UCSD-AML1 (cell line): Measurements from ENCODE around the gene ACSM5.
"Not testable (repeated sequence)": the region's sequence is repeated elsewhere in the genome, so short reads cannot be mapped to it uniquely, and the experiment has no call there.

ENCODE experiments used
- DNase-seq: peaks from one replicate; lab custom pipeline; 2025; ENCODE audit not compliant: unreplicated experiment; lab: John Stamatoyannopoulos, UW

The ACSM5 gene

DNA sequence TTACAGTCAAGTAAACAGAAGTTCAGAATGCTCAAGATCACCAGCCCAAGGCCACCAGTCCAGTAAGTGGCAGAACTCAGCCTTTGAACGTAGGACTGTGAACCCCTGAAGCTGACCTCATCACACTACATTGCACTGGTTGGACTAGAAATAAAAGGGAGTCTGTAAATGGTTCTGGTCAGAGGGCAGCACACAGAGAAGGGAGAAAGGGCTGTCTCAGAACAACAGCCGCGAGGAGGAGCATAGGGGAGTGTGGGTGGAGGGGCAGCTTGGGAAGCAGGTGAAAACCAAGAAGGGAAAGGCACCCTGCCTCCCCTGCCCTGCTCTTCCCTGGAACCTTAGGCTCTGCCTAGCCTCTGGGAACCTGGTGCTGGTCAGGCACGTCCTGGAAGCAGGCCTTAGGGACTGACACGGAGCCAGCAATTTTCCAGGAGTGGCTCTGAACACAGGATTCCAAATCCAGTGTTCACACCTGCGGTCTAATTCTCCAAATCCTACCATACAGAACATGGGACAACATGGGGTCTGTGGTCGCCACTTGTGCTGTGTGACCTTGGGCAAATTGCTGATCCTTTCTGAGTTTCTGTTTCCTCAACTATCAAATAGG is 11.8 kb upstream of the ACSM5 start:
- no peak for DNase-seq

DNA sequence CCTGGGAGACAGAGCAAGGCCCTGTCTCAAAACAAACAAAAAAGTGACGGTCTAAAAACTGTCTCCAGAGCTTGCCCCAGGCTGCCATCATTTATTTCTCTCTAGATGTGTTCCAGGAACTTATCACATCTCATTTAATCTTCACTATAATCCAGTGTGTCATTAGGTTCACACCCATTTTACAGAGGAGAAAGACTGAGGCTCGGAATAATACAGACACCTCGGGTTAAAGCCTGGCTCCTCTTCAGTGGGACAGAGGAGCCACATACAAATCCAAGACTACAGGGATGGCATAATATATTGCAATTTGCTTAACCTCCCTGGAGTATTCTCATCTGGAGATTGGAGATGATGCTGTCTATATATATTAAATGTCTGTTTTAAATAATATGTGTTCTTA is 10.7 kb upstream of the ACSM5 start:
- DNase-seq = no peak

GRCh38 chr16:20399185-20399584 is 10.1 kb upstream of the ACSM5 start:
- no peak for DNase-seq

- DNase-seq = no peak
Measured at GRCh38 chr16:20401066-20401465, 8.3 kb upstream of the ACSM5 start.

DNA sequence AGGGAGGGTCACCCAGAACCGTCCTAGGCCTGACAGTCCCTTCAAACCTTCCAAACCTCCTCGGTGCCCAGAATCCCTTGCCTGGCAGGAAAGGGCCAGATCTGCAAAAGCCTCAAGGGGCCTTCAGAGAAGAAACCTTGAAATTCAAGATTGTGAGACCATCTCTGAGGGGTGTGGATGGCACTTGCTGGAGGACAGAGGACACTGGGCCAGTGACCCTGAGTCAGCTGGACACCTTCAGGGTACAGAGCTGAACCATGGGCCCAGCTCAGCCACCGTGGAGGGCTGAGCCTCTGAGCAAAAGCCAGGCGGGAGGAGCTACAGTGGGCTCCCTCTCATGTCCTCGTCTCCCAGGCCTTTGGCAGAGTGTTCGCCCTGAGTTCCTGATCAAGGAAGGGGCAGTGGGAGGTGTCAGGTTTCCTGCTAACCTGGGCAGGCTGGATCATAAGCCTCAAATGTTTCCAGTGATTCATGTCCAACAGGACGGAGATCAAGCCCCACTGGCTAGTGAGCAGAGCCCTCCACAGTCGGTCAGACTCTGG is 7.8 kb upstream of the ACSM5 start:
- DNase-seq = no peak

- no peak for DNase-seq
Measured at GRCh38 chr16:20402651-20403050, 6.7 kb upstream of the ACSM5 start.

DNA sequence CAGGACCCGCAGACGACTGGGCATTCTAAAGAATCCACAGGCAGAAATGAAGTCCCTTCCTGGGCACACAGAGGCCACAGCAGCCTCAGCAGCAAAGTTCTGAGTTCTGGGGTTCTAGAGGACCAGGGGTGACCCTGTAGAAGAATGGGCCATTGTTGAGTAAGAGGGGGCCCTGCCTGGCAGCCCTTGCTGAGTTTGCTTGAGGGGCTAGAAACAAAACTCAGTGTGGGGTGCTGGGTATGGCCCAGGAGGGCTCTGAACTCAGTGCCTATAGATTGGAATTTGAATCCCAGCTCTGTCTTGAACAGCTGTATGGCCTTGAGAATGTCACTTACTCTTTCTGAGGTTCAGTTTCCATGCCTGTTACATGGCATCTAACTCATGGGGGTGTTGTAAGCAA is 4.7 kb upstream of the ACSM5 start, which contains the start of gene PDILT:
Gene PDILT (minus strand): TSS at position 101 of the 400 bp plus-strand sequence. CDS start 5,437 bp downstream, outside the sequence.
- no peak for DNase-seq

DNA sequence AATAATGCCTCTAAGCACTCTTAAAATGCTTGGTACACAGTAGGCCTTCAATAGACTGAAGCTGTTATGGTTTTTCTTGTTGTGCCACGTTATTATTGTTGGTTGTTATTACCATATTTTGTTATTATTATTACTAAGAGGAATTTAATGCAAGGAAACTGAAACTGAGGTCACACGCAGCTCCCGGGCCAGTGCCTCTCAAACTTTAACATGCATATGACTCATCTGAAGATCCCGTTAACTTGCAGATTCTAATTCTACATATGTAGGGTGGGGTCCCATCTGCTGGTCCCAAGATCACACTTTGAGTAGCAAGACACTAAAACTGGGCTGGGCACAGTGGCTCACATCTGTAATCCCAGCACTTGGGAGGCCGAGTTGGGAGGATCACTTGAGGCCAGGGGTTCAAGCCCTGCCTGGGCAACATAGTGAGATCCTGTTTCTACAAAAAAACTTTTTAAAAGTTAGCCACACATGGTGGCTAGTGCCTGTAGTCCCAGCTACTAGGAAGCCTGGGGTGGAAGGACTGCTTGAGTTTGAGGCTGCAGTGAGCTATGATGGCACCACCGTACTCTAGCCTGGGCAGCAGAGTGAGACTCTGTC is 888 bp downstream of the ACSM5 start:
- no peak for DNase-seq

GRCh38 chr16:20411055-20411454 is 1.7 kb downstream of the ACSM5 start:
- no peak for DNase-seq

DNA sequence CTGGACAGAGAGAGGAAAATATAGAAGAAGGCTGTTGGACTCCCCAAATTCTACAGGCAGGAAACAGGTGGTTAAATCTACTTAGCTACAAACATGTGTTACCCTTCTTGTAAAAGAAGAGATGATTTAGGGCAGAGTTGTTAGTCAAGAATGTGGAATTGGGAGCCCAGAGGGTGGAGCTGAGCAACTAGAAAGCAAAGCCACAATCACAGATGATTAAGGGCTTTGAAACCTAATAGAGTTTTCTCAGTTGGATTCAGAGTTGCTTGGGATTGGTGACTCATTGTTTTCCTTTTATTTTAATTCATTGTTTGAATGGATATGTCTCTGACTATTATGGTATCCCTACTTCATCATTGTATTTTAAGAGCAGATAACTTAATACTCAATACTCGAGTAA is 6.2 kb downstream of the ACSM5 start:
- no peak for DNase-seq

- not testable (repeated sequence) for DNase-seq
Measured at GRCh38 chr16:20419093-20419492, 9.8 kb downstream of the ACSM5 start.

DNA sequence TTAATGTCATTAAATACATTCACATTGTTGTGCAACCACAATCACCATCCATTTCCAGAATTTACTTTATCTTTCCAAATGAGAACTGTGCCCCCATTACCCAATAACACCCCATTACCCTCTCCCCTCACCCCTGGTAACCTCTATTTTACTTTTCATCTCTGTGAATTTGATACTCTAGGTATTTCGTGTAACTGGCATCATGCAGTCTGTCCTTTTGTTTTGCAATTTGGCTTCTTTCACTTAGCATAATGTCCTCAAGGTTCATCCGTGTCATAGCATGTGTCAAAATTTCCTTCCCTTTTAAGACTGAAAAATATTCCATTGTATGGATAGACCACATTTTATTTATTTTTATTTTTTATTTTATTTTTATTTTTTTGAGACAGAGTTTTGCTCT is 12.4 kb downstream of the ACSM5 start:
- not testable (repeated sequence) for DNase-seq

- not testable (repeated sequence) for DNase-seq
Measured at GRCh38 chr16:20423772-20424128, 14.4 kb downstream of the ACSM5 start.

DNA sequence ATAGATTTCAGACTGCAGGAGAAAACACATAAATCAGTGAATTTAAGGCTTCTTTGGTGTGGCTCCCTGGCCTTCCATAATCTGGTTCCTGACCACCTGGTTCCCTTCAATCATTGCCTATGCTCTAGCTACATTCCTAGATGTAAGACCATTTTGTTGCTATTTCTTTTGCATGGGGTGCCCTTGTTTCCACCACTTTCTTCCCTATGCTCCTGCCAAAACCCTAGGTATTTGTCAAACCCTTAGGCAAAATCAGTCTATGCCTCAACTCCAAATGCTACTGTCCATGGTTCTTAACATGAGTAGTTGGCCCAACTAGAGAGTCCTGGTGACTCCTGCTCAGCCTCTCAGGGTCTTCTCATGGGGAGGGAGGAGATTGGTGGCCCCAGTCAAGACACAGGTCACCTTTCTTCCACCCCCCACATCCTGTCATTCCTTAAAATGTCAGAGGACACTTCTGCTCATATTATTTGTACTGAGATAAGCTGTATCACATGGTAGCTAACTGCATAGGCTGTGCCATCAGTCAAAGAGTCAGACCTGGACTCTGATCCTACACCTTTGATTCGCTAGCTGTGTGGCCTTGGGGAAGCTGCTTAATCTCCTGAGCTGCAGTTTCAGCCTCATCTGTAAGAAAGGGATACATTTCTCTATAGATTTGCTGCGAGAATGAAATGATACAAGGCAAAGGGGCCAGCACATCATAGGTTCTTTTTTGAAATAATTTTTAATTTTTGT is 15.0 kb downstream of the ACSM5 start:
- no peak for DNase-seq

DNA sequence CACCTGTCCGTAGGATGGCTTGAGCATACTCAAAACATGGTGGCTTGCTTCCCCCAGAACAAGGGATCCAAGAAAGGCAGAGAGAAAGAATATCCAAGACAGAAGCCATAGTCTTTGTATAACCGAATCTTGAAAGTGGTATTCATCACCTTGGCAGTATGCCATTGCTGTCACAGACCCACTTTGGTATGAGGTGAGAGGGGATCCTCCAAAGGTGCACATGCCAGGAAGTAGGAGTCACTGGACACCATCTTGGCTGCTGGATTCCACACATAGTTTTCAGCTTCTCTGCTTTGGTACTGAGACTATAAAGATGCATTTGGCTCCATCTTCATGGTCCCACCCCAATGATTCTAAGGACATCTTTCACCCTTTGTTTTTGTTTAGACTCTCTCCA is 18.1 kb downstream of the ACSM5 start:
- not testable (repeated sequence) for DNase-seq

- not testable (repeated sequence) for DNase-seq
Measured at GRCh38 chr16:20429499-20429898, 20.2 kb downstream of the ACSM5 start.

DNA sequence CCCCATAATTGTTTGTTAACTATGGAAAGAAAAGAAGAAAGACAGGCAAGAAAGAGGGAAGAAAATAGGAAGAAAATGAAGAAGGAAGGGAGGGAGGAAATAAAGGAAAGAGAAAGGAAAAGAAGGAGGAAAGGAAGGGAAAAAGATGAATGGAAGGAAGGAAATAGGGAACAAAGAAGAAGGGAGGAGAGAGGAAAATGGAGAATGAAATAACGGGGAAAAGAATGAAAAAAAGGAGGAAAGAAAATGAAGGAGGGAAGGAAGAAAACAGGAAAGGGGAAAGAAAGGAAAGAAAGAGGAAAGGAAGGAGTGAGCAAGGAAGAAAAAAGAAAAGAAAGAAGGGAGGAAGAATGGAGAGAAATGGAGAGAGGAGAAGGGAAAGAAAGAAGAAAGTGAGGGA is 21.1 kb downstream of the ACSM5 start:
- not testable (repeated sequence) for DNase-seq

GRCh38 chr16:20430948-20431347 is 21.6 kb downstream of the ACSM5 start:
- no peak for DNase-seq

GRCh38 chr16:20438950-20439349 is 29.6 kb downstream of the ACSM5 start:
- not testable (repeated sequence) for DNase-seq

- not testable (repeated sequence) for DNase-seq
Measured at GRCh38 chr16:20439820-20440231, 30.5 kb downstream of the ACSM5 start.

DNA sequence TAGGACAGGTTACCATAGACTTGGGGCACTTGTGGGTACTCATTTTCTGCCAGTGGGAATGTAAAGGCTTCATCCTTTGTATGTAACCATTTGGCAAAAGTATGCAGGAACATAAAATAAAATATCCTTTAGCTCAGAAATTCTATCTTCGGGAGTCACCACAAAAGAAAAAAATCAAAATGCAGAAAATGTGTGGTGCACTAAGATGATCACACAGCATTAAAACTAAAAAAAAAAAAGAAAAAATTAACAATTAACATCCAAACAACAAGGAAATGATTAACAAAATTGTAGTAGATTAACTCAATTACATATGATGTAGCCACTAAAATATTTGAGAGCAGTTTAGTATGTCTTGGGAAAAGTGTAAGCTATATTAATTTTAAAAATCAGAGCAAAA is 31.4 kb downstream of the ACSM5 start:
- DNase-seq = not testable (repeated sequence)

DNA sequence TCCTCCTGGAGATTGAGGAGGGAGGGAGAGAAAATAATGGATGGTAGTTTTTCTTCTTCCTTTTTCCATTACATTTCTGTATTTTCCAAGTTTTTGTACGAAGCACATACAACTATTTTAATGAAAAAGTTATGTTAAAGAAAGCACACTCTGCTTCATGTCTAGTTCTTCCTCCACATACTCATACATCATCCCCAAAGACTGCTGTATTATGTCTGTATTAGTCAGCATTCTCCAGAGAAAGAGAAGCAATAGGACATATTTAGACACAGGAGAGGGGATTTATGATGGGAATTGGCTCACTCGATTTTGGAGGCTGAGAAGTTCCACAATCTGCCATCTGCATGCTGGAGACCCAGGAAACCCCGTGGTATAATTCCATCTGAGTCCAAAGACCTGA is 31.9 kb downstream of the ACSM5 start:
- no peak for DNase-seq
